ENCODE data around the gene ZNF140.
A peak's percentile ranks its signal among the peaks of the same experiment; 100 is the strongest.

The ZNF140 gene

DNA sequence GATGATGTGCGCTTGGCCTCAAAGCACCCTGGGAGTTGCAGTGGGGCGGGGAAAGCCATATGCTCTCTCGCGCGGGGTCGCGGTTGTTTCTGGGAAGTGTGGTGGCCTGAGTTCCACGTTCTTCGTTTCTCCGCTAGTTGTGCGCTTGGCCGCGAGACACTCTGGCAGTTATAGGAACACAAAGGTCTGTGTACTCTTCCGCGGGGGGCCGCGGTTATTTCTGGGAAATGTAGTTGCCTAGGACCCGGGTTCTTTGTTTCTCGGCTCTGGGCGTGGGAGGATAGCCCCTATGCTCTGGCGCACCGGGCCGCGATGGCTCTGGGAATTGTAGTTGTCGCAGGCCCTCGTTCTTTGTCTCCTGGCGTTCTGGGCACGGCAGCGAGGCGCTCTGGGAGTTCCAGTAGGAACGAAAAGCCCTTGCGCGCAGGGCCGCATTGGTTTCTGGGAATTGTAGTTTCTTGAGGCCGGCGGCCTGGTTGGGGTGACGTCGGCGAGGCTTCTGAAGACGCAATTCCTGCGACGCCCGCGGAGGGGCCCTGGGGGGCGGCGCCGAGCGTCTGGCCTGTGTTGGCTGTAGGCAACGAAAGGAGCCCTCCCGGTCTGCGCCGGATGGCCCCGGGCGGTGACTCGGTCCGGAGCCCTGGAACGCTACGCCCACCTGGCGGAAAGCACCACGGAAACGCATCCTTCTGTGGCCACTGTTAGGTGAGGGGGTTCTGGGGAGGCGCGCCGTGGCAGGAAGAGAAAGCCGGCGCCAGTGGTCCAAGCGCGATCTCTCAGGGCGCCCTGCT, at the start of gene ZNF140:
TSS of gene ZNF140 (plus strand) at position 556 of the 791 bp plus-strand sequence. CDS start 398 bp downstream, outside the sequence.
- peak; percentile 94 for DNase-seq

DNA sequence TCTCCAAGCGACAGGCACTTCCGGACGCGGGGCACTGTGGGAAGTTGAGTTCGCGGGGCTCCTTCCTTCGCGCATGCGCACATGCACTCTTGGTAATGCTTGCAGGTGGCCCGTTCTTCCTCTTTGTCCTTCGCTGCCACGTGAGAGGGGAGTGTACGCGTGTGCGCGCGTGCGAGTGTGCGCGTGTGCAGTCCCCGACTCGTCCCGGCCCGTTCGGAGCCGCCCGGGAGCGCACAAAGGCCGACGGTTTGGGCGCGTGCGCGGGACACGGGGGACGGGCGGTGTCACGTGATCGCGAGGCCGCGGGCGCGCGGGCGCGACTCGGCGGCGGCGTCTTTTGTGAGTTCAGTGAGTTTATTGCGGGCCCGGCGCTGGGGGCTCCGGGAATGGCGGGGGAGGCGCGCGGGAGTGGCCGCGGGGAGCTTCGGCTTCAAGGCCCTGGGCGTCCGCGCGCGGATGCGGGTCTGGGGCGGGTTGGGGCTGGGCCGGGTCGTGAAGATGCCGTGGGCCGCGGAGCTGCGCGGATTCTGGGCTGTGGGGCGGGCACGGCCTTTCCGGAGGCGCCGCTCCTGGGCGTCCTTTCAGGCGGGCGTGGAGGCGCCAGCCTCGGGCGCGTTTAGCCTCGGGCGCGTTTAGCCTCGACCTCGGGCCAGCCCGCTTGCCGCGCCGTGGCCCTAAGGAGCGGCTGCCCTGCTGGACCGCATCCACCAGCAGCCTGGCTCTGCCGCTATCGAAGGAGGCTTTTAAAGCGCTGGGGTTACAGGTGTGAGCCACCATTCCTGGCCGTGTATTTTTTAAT, 43.3 kb upstream of the ZNF140 start, which contains the start of gene ZNF84:
TSS of gene ZNF84 (plus strand) at position 303 of the 799 bp plus-strand sequence. CDS start 3,959 bp downstream, outside the sequence.
- peak; percentile 90 for DNase-seq

DNA sequence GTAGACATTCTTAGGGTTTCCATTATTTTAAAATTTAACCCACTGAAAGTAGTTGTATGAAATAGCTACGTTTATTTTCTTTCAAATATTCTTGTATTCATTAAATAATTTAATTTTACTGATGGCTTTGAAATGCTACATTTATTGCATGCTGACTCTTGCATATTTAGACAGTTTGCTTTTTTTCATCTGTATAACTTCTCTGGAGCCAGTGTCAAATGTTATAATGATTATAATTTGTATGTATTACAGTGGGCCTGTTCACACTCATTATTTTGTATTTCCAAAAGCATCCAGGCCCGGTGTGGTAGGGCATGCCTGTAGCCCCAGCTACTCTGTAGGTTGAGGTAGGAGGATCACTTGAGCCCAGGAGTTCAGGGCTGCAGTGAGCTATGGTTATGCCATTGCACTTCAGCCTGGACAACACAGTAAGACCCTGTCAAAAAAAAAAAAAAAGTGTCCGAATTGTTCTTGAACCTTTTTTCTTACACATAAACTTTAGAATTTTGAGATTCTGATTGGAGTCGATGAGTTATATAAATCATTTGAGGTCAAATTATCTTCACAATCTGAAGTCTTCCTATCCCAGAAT, 42.5 kb upstream of the ZNF140 start:
- no peak for DNase-seq

DNA sequence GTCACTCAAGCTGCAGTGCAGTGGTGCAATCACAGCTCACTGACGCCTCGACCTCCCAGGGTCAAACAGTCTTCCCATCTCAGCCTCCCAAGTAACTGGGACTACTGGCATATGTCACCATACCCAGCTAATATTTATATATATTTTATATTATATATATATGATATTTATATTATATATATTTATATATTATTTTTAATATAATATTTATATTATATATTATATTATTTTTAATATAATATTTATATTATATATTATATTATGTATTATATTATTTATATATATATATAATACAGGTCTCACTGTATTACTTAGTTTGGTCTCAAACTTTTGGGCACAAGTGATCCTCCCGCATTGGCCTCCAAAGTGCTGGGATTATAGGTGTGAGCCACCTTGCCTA, 34.0 kb upstream of the ZNF140 start:
- no peak for DNase-seq

DNA sequence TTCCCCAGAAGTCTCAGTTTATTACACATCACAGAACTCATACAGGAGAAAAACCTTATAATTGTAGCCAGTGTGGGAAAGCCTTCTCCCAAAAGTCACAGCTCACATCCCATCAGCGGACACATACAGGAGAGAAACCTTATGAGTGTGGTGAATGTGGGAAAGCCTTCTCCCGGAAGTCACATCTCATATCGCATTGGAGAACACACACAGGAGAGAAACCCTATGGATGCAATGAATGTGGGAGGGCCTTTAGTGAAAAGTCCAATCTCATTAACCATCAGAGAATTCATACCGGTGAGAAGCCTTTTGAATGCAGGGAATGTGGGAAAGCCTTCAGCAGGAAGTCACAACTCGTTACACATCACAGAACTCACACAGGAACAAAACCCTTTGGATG, 23.3 kb upstream of the ZNF140 start:
- no peak for DNase-seq

DNA sequence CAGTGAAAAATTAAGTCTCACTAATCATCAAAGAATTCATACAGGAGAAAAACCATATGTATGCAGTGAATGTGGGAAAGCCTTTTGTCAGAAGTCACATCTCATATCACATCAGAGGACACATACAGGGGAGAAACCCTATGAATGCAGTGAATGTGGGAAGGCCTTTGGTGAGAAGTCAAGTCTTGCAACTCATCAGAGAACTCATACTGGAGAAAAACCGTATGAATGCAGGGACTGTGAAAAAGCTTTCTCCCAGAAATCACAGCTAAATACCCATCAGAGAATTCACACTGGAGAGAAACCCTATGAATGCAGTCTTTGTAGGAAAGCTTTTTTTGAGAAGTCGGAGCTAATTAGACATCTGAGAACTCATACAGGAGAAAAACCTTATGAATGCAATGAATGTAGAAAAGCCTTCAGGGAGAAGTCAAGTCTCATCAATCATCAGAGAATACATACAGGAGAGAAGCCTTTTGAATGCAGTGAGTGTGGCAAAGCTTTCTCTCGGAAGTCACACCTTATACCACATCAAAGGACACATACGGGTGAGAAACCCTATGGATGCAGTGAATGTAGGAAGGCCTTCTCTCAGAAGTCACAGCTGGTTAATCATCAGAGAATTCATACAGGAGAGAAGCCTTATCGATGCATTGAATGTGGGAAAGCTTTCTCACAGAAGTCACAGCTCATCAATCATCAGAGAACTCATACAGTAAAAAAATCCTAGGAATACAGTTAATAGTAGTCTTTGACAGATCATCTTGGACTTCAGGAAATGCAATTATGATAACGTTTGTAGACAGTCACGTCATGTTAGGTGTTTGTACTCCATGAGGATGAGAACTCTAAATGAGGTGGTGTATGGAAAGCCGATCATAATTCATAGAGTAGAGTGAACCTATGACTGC, 22.3 kb upstream of the ZNF140 start:
- no peak for DNase-seq

DNA sequence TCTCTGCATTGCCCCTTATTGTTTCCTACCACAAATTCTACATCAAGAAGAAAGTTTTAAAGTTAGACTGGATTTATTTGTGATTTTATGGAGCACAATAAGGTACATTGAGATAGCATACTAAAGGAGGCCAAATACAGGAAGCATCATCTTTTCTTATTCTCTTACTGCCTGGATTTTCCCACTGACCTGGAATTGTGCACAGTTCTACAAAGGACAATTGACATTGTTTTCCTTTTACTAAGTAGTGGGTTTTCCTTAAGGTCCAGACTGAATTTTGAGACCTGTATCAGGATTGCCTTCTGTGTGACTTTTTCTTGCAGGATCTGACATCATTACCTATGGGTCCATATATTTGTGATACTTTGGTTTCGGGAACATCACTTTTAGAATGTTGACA, 18.8 kb upstream of the ZNF140 start:
- no peak for DNase-seq

DNA sequence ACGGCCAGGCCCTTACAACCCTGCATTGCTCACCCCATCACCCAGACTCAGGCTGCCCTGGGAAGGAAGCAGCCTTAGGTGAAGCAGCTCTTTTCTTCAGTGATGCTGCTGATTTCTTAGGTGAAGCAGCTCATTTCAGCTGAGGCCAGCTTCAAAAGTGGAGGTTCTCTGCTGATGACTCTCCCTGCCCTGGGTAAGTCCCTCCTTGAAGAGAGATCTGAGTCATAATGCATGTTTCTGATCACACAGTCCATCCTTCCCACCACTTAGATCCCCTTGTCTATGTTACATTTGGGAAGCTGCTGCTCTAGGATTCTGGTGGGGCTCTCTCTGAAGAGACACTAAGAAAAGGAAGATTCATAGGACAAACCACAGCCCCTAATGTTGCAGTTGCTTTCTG, 17.2 kb upstream of the ZNF140 start:
- DNase-seq: no peak

DNA sequence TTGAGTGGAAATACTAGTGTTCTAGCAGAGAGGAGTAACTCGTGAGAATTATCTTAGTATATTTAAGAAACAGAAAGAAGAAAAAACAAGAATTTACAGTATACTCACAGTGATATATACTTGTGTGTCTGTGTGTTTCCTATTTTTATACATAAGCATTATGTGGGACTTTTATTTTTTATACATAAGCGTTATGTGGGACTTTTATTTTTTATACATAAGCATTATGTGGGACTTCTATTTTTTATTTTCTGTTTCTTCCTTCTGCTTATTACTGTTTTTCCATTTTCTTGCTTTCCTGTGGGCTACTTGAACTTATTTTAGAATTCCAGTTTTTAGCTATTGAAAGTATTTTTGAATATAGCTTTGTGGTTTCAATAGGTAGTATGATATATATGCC, 6.9 kb upstream of the ZNF140 start:
- no peak for DNase-seq

DNA sequence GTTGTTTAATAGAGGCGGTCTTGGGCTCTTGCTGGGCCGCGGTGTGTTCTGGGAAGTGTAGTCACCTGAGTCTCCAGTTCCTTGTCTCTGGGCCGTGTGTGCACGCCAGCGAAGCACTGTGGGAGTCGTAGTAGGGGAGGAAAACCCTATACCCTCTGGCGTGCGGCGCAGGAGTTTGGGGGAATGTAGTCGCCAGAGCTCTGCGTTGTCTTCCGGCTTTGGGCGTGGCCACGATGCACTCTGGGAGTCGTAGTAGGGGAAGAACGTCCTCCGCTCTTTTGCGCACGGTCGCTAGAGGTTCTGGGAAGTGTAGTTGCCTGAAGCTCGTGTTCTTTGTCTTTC, 726 bp upstream of the ZNF140 start:
- peak; percentile 99 for DNase-seq

DNA sequence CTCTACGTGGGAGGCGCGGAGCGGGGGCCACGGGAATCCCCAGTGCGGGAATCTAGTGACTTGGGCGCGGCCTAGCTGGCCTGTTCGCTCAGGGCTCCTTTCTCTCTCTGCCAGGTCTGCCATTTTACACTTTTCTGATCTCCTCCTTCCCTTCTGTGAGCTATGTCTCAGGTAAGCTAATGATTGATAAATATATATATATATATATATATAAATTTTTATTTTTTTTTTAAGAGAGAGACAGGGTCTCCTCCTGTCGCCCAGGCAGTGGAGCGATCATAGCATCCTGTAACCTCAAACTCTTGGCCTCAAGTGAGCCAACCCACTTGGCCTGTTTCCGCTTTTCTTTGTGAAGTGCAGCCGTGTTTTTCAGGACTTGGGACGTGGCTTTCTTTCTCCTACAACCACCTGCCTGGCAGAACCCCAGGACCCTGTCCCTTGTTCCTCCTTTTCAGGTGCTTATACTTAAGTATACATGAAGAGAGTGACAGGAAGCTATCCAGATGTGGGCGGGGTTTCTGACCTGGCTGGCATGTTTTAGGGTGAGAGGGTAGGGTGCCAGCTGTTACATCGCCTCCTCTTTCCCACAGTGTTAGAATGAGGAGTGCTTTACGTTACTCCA, 547 bp downstream of the ZNF140 start:
- DNase-seq: no peak

DNA sequence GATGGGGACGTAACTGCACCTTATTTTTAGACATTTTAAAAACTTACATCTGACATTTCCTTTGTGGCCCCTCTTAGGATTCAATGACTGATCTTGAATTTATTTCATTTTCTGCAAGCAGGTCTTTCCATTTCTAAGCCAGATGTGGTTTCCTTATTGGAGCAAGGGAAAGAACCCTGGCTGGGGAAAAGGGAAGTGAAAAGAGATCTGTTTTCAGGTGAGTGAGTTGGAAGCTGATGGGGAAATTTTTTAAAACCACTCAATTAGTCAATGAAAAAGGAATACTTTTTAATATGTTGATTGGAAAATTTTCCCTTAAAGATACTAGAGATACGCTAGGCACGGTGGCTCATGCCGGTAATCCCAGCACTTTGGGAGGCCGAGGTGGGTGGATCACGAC, 2.6 kb downstream of the ZNF140 start:
- no peak for DNase-seq

DNA sequence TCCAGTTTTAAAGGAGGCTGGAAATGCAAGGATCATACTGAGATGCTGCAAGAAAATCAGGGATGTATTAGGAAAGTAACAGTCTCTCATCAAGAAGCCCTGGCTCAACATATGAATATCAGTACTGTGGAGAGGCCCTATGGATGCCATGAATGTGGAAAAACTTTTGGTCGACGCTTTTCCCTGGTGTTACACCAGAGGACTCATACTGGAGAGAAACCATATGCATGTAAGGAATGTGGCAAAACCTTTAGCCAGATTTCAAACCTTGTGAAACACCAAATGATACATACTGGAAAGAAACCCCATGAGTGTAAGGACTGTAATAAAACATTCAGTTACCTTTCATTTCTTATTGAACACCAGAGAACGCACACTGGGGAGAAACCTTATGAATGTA, 24.9 kb downstream of the ZNF140 start:
- no peak for DNase-seq

DNA sequence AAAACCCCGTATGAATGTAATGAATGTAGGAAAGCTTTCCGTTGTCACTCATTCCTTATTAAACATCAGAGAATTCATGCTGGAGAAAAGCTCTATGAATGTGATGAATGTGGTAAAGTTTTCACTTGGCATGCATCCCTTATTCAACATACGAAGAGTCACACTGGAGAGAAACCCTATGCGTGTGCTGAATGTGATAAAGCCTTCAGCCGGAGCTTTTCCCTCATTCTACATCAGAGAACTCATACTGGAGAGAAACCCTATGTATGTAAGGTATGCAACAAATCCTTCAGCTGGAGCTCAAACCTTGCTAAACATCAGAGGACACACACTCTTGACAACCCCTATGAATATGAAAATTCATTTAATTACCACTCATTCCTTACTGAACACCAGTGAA, 25.5 kb downstream of the ZNF140 start:
- no peak for DNase-seq

DNA sequence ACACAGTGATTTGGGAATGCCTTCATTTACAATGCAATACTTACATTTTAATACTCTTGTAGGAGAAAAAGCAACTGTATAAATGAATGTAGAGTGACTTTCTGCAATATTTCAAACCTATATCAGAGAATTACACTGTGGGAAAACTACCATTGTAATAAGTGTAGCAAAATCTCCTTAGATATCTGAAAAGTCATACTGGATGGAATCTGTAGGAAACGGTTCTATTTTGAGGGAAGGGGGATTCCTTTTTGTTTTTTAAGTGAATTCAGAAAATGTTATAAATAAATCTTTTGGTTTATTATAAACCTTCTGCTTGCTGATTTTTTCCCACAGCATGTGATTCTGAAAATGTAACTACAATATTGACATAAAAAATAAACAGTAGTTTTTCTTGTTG, 26.4 kb downstream of the ZNF140 start:
- DNase-seq: no peak

DNA sequence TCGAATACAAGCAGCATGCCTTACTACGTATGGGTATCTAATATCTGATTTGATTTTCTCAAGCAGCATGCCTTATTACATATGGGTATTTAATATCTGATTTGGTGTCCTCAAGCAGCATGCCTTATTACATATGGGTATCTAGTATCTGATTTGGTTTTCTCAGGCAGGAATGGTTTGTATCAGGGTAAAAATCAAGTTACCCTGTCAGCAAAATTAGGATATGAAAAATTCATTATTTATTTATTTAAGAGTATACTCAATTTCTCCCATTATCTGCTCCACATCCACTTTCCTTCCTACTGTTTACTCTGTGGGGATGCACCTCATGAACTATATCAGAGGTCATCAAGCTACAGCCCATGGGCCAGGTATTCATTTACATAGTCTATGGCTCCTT, 27.4 kb downstream of the ZNF140 start:
- DNase-seq: no peak

DNA sequence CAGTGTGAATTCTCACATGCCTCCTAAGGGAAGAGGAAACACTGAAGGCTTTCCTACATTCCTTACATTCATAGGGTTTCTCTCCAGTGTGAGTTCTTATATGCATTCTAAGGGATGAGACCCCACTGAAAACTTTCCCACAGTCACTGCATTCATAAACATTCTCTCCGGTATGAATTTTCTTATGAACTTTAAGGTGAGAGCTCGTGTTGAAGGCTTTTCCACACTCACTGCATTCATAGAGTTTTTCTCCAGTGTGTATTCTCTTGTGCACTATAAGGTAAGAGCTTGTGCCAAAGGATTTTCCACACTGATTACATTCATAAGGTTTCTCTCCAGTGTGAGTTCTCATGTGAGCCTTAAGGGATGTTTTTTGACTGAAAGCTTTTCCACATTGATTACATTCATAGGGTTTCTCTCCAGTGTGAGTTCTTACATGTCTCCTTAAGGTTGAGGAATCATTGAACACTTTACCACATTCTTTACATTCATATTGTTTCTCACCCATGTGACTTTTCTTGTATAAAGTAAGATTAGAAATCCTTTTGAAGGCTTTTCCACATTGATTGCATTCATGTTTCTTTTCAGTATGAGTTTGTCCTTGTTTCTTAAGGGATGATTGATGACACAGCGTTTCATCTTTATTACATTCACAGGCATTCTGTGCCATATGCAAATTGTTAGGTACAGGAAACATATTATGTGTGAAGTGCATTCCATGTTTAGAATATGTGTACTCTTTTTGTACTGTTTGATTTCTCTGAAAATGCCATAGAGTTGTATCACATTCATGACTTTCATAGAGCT, 39.9 kb downstream of the ZNF140 start:
- DNase-seq: no peak

DNA sequence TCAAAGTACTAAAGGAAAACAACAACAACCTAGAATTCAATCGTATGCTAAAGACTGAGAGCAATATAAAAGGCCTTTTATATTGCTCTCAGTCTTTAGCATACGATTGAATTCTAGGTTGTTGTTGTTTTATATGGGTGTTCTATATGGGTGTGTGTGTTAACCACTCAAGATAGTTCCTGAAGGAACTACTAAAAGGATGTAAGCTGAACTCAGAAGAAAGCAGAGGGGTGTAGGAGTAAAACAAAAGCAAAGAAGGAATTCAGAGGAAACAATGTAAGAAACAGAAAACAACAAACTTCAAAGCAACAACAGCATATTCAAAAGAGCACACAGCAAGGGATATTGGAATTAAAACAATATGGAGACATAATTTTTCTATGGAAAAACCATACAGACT, 44.0 kb downstream of the ZNF140 start:
- DNase-seq: no peak

DNA sequence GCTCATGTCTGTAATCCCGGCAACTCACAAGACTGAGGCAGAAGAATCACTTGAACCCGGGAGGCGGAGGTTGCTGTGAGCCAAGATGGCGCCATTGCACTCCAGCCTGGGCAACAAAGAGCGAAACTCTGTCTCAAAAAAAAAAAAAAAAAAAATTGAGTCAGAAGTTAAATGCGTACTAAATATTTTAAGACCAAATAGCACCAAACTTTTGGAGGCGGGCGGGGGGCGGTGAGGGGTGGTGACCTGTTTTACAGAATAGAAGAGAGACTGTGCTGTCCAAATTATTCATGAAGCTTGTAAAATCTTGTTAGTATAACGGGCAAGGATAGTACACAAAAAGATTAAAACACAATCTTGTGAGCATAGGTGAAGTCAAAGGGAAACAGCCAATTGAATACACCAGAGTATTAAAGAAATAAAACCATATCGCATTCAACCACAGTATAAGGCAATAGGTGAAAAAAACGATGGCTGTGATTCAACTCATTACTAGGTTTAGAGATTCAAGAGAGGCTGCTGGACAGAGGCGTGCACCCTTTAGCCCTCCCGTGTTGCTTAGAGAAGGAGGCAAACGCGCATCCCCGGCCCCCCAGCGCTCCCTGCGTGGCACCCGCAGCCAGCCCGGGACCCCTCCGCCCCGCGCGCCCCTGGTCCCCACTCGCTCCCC, 48.8 kb downstream of the ZNF140 start:
- DNase-seq: no peak

DNA sequence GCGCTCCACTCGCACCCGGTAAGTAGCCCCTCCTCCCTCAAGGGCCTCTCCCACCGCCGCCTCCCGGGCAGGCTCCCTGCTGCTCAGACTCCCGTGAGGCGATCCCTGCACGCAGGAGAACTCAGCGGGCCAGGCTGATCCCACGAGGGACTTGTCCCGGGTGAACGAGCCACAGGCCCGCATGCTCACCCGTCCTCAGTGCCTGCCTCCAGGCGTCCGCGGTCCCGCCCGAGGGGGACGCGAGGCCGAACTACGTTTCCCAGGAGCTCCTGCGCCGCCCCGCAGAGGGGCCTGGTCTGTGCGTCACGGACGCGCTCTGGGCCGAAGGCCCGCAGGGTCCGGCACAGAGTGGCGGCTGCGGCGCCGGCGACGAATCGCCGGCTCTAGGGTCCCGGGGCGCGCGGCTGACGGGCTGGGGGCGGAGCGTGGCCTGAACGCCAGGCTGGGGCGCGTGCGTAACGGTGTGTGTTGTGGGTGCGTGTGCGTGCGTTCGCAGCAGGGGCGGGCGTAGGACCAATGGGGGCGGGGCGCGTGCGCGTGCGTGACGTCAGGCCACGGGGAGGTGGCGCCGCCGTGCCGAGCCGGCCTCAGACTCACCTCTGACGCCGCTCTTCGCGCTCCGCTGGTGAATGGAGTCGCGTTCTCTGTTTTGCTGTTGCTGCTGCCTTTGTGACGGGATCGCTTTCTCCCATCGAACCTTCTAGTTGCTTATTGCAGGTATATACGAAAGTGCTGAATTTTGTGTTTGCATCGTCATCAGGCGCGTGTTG, 49.5 kb downstream of the ZNF140 start, which contains the start of the genes ZNF10 and ZNF891:
TSS of gene ZNF10 (plus strand) at position 590 of the 770 bp plus-strand sequence. CDS start 13,866 bp downstream, outside the sequence.
TSS of gene ZNF891 (minus strand) at position 237 of the 770 bp plus-strand sequence. CDS start 8,356 bp downstream, outside the sequence.
- peak; percentile 79 for DNase-seq
